ENCODE measurements around the gene SPACA1.

GRCh38 chr6:88059191-88059590 is 11.6 kb downstream of the SPACA1 start:
- TF ChIP-seq CTCF (IDR thresholded peaks at IDR 0.05) (no peak), EP300 (IDR thresholded peaks at IDR 0.05) (no peak), POLR2A (IDR thresholded peaks at IDR 0.05; ENCODE audit: low read length) (no peak), RCOR1 (IDR thresholded peaks at IDR 0.05; ENCODE audit: low read depth, low read length) (no peak), CEBPB (IDR thresholded peaks at IDR 0.05) (no peak), CBX8 (IDR thresholded peaks at IDR 0.05) (no peak), POLR2AphosphoS2 (conservative IDR thresholded peaks at IDR 0.05; ENCODE audit: low read length) (no peak), SMC3 (IDR thresholded peaks at IDR 0.05) (no peak)

All from A549 (cell line).